A673 (cell line): ENCODE data around the gene C10orf143. TPM values are rescaled to one million over a fixed set of nuclear protein-coding genes. Genes with fewer than 3 reads are reported as not detected.

Experiments
- BruUV-seq: library from RNA; stranded (reverse); fragments of 400-500 nt; replicated peaks from 2 replicates; lab custom pipeline; 2021; lab: Mats Ljungman, UMichigan
- CTCF ChIA-PET: fragments of 300-600 bp; sonication (Branson Sonifier 250); formaldehyde crosslinking; loops from one replicate; lab custom pipeline; 2022; ENCODE audit warnings: antibody characterized with exemption; lab: Charles Lee
- POLR2A ChIA-PET: fragments of 300-600 bp; sonication (Branson Sonifier 250); formaldehyde crosslinking; loops from one replicate; lab custom pipeline; 2022; ENCODE audit warnings: antibody characterized with exemption; ENCODE audit not compliant: low non-redundant PET; lab: Charles Lee
- DNase-seq: peaks from one replicate; pipeline ENCODE4 v3.0.0-alpha.2; 2015; ENCODE audit warnings: low spot score
- H3K27ac ChIP-seq: fragments of 200-600 bp; sonication (generic); 2 replicates; pipeline ENCODE4 v1.5.1; 2016; ENCODE audit warnings: mixed run types, low read depth, mild to moderate bottlenecking, mixed read lengths, antibody characterized with exemption, low read length; ENCODE audit not compliant: poor library complexity, severe bottlenecking
- H3K27me3 ChIP-seq: fragments of 200-600 bp; sonication (generic); replicated peaks from 2 replicates; pipeline ENCODE4 v1.6.1; 2017; ENCODE audit warnings: mixed run types, low read depth, mild to moderate bottlenecking, mixed read lengths, antibody characterized with exemption, low read length; ENCODE audit not compliant: insufficient read depth, poor library complexity
- H3K36me3 ChIP-seq: fragments of 200-600 bp; sonication (generic); 2 replicates; pipeline ENCODE4 v1.6.1; 2016; ENCODE audit warnings: mixed run types, mild to moderate bottlenecking, mixed read lengths, antibody characterized with exemption, low read length; ENCODE audit not compliant: insufficient read depth, poor library complexity, severe bottlenecking
- H3K4me1 ChIP-seq: fragments of 200-600 bp; sonication (generic); 2 replicates; pipeline ENCODE4 v1.6.1; 2017; ENCODE audit warnings: mixed run types, mild to moderate bottlenecking, mixed read lengths, antibody characterized with exemption, low read length; ENCODE audit not compliant: insufficient read depth, poor library complexity, severe bottlenecking
- H3K4me3 ChIP-seq: fragments of 200-600 bp; sonication (generic); 2 replicates; pipeline ENCODE4 v1.5.1; 2016; ENCODE audit warnings: low read depth, mixed run types, mild to moderate bottlenecking, mixed read lengths, low read length; ENCODE audit not compliant: poor library complexity, severe bottlenecking
- H3K9me3 ChIP-seq: fragments of 200-600 bp; sonication (generic); 2 replicates; pipeline ENCODE4 v1.6.1; 2016; ENCODE audit warnings: mixed run types, low read depth, mild to moderate bottlenecking, mixed read lengths, antibody characterized with exemption, low read length; ENCODE audit not compliant: poor library complexity, severe bottlenecking
- EZH2 ChIP-seq: fragments of 200-600 bp; sonication (generic); IDR thresholded peaks from 2 replicates; pipeline ENCODE4 v1.6.1; 2017; ENCODE audit warnings: borderline replicate concordance, low read depth, mild to moderate bottlenecking, mixed read lengths, antibody characterized with exemption, low read length; ENCODE audit not compliant: poor library complexity, severe bottlenecking
- intact Hi-C: fragments of 100-400 bp; cut with micrococcal nuclease; formaldehyde crosslinking; loops from one replicate; pipeline ENCODE4 v1.10.0; 2022; ENCODE audit not compliant: unreplicated experiment
- total RNA-seq: library from RNA; stranded (reverse); gene quantifications from 2 replicates; pipeline ENCODE4 v1.2.3, GENCODE V29; 2021
- TF ChIP-seq, protein P1 (sequence below): fragments of 300-800, 200-600 bp; sonication (generic); conservative IDR thresholded peaks from 2 replicates; pipeline ENCODE4 v1.5.1; 2017; ENCODE audit warnings: low read depth, mild to moderate bottlenecking, antibody characterized with exemption, low read length, moderate library complexity, mixed read lengths

The C10orf143 gene
- total RNA-seq, 1 experiment from 2014 or later = 1.8 TPM

DNA sequence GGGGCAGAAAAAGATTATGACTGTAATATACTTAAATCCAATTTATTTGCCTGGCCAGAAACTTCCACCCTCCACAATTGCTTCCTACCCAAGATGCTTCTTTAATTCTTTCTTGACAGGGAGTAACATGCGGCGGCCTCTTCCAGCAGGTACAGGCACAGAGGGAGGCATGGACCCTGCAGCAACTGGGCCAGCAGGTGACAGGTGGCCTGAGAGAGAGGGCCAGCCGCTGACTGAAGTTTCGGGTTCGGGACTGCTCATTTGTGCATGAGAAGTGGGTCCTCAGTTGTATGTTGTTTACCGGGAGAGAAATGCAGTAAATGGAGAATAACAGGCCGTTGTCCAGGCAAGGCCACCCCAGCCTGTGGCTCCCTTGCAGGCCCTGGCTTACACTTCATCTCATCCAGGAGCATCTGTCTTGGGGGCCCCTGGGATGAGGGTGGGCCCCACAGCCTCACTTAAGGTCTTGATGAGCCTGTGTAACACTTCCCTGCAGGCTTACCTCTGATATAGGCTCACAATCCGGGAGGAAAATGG is 72.5 kb downstream of the C10orf143 start:
- Histone ChIP-seq H3K9me3 (no peaks in the 10 kb centered on the region), H3K36me3 (no peaks in the 10 kb centered on the region), H3K4me3 (no peak overlapping the region), H3K4me1 (no peaks in the 10 kb centered on the region), H3K27me3 (peaks cover 22% of the 10 kb centered on the region), H3K27ac (no peak overlapping the region)
- DNase-seq = no peak
- BruUV-seq = no TSS peak
- POLR2A ChIA-PET = no interaction called here
- CTCF ChIA-PET = no interaction called here
- intact Hi-C loops = no loop called here
- no peak for TF ChIP-seq EZH2
- TF ChIP-seq, protein P1, sequence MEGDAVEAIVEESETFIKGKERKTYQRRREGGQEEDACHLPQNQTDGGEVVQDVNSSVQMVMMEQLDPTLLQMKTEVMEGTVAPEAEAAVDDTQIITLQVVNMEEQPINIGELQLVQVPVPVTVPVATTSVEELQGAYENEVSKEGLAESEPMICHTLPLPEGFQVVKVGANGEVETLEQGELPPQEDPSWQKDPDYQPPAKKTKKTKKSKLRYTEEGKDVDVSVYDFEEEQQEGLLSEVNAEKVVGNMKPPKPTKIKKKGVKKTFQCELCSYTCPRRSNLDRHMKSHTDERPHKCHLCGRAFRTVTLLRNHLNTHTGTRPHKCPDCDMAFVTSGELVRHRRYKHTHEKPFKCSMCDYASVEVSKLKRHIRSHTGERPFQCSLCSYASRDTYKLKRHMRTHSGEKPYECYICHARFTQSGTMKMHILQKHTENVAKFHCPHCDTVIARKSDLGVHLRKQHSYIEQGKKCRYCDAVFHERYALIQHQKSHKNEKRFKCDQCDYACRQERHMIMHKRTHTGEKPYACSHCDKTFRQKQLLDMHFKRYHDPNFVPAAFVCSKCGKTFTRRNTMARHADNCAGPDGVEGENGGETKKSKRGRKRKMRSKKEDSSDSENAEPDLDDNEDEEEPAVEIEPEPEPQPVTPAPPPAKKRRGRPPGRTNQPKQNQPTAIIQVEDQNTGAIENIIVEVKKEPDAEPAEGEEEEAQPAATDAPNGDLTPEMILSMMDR = no peak

GRCh38 chr10:130037169-130037661 is 73.4 kb downstream of the C10orf143 start:
- H3K27ac ChIP-seq = no peak overlapping the region
- H3K9me3 ChIP-seq = no peaks in the 10 kb centered on the region
- BruUV-seq = no TSS peak
- H3K36me3 ChIP-seq = no peaks in the 10 kb centered on the region
- H3K4me1 ChIP-seq = no peaks in the 10 kb centered on the region
- no peak for DNase-seq
- POLR2A ChIA-PET = no interaction called here
- H3K4me3 ChIP-seq = no peak overlapping the region
- intact Hi-C loops = no loop called here
- TF ChIP-seq EZH2 = no peak
- TF ChIP-seq, protein P1 = no peak
- peaks cover 13% of the 10 kb centered on the region for H3K27me3 ChIP-seq
- CTCF ChIA-PET = no interaction called here

- Histone ChIP-seq H3K4me3 (no peak overlapping the region), H3K4me1 (no peaks in the 10 kb centered on the region), H3K27me3 (peaks cover 13% of the 10 kb centered on the region), H3K9me3 (no peaks in the 10 kb centered on the region), H3K36me3 (no peaks in the 10 kb centered on the region), H3K27ac (no peak overlapping the region)
- CTCF ChIA-PET = no interaction called here
- intact Hi-C loops = no loop called here
- BruUV-seq = no TSS peak
- POLR2A ChIA-PET = no interaction called here
- TF ChIP-seq, protein P1 = no peak
- no peak for TF ChIP-seq EZH2
- no peak for DNase-seq
These were observed 74.1 kb downstream of the C10orf143 start for GRCh38 chr10:130036296-130037065.
